ENCODE results near the gene PSORS1C2. TPM values are rescaled to one million over a fixed set of nuclear protein-coding genes. Genes with fewer than 3 reads are reported as not detected.

Gene PSORS1C2
- total RNA-seq, 3 donors from 2014 or later (not counting 1 experiment from before 2014, with no cell fraction given): not detected

- Histone ChIP-seq H3K27me3 (ENCODE audit: control insufficient read depth, insufficient read depth, low read length) (no peaks in the 10 kb centered on the region), H3K27ac (ENCODE audit: low read length) (no peak overlapping the region), H3K4me3 (ENCODE audit: low read length) (no peak overlapping the region), H3K36me3 (ENCODE audit: control insufficient read depth, insufficient read depth, low read length) (no peaks in the 10 kb centered on the region), H3K9me3 (ENCODE audit: control insufficient read depth, insufficient read depth, low read length) (no peaks in the 10 kb centered on the region), H3K4me1 (ENCODE audit: control insufficient read depth, insufficient read depth, low read length) (no peaks in the 10 kb centered on the region)
- Mint-ChIP-seq H3K4me3 (no peak overlapping the region), H3K27ac (no peak overlapping the region), H3K9me3 (no peaks in the 10 kb centered on the region), H3K36me3 (no peaks in the 10 kb centered on the region), H3K27me3 (ENCODE audit: low read depth in 2 of 2) (peaks cover 6 to 16% of the 10 kb centered on the region in 2 donors), H3K4me1 (peaks cover 5% of the 10 kb centered on the region in 2 donors)
- DNase-seq (peak; percentile 63 to 85), ATAC-seq (peak; percentile 70 to 78 (median 77))
- intact Hi-C loops (cut with micrococcal nuclease): no loop called here
- WGBS (ENCODE audit: insufficient coverage): 16% methylated on average over 6 of the region's 8 CpGs
- peak; percentile 83 for TF ChIP-seq CTCF (IDR thresholded peaks at IDR 0.05)
Measured at GRCh38 chr6:31128093-31128676, 10.7 kb downstream of the PSORS1C2 start.

- H3K9me3 ChIP-seq (ENCODE audit: control insufficient read depth, insufficient read depth, low read length): no peaks in the 10 kb centered on the region
- no peaks in the 10 kb centered on the region for H3K27me3 ChIP-seq (ENCODE audit: control insufficient read depth, insufficient read depth, low read length)
- DNase-seq (no peak), ATAC-seq (no peak)
- peaks cover 6 to 18% of the 10 kb centered on the region in 2 donors for H3K27me3 Mint-ChIP-seq (ENCODE audit: low read depth in 2 of 2)
- no peak overlapping the region for H3K4me3 Mint-ChIP-seq
- H3K27ac ChIP-seq (ENCODE audit: low read length): no peak overlapping the region
- H3K27ac Mint-ChIP-seq: no peak overlapping the region
- no peak overlapping the region for H3K4me3 ChIP-seq (ENCODE audit: low read length)
- no peaks in the 10 kb centered on the region for H3K4me1 ChIP-seq (ENCODE audit: control insufficient read depth, insufficient read depth, low read length)
- TF ChIP-seq CTCF (IDR thresholded peaks at IDR 0.05): no peak
- no peaks in the 10 kb centered on the region for H3K36me3 Mint-ChIP-seq
- no peaks in the 10 kb centered on the region for H3K9me3 Mint-ChIP-seq
- 84% methylated on average over 16 of the region's 16 CpGs for WGBS (ENCODE audit: insufficient coverage)
- intact Hi-C loops (cut with micrococcal nuclease): no loop called here
- no peaks in the 10 kb centered on the region for H3K36me3 ChIP-seq (ENCODE audit: control insufficient read depth, insufficient read depth, low read length)
- peaks cover 5% of the 10 kb centered on the region in 2 donors for H3K4me1 Mint-ChIP-seq
Measured at GRCh38 chr6:31126396-31127175, 12.3 kb downstream of the PSORS1C2 start.

GRCh38 chr6:31125586-31126363 lies 13.1 kb downstream of the PSORS1C2 start:
- Mint-ChIP-seq H3K4me1 (peaks cover 5% of the 10 kb centered on the region in 2 donors), H3K9me3 (no peaks in the 10 kb centered on the region), H3K27me3 (ENCODE audit: low read depth in 2 of 2) (peaks cover 6 to 18% of the 10 kb centered on the region in 2 donors), H3K4me3 (no peak overlapping the region), H3K36me3 (no peaks in the 10 kb centered on the region), H3K27ac (no peak overlapping the region)
- H3K9me3 ChIP-seq (ENCODE audit: control insufficient read depth, insufficient read depth, low read length): no peaks in the 10 kb centered on the region
- H3K4me1 ChIP-seq (ENCODE audit: control insufficient read depth, insufficient read depth, low read length): no peaks in the 10 kb centered on the region
- H3K27ac ChIP-seq (ENCODE audit: low read length): no peak overlapping the region
- intact Hi-C loops (cut with micrococcal nuclease): no loop called here
- DNase-seq (no peak), ATAC-seq (no peak)
- TF ChIP-seq CTCF (IDR thresholded peaks at IDR 0.05): no peak
- WGBS (ENCODE audit: insufficient coverage): 69% methylated on average over 12 of the region's 12 CpGs
- no peak overlapping the region for H3K4me3 ChIP-seq (ENCODE audit: low read length)
- H3K36me3 ChIP-seq (ENCODE audit: control insufficient read depth, insufficient read depth, low read length): no peaks in the 10 kb centered on the region
- H3K27me3 ChIP-seq (ENCODE audit: control insufficient read depth, insufficient read depth, low read length): no peaks in the 10 kb centered on the region
